Measurements from ENCODE around the gene CDHR4.
"Not testable (repeated sequence)": the region's sequence is repeated elsewhere in the genome, so short reads cannot be mapped to it uniquely, and the experiment has no call there.

CDHR4 gene

DNA sequence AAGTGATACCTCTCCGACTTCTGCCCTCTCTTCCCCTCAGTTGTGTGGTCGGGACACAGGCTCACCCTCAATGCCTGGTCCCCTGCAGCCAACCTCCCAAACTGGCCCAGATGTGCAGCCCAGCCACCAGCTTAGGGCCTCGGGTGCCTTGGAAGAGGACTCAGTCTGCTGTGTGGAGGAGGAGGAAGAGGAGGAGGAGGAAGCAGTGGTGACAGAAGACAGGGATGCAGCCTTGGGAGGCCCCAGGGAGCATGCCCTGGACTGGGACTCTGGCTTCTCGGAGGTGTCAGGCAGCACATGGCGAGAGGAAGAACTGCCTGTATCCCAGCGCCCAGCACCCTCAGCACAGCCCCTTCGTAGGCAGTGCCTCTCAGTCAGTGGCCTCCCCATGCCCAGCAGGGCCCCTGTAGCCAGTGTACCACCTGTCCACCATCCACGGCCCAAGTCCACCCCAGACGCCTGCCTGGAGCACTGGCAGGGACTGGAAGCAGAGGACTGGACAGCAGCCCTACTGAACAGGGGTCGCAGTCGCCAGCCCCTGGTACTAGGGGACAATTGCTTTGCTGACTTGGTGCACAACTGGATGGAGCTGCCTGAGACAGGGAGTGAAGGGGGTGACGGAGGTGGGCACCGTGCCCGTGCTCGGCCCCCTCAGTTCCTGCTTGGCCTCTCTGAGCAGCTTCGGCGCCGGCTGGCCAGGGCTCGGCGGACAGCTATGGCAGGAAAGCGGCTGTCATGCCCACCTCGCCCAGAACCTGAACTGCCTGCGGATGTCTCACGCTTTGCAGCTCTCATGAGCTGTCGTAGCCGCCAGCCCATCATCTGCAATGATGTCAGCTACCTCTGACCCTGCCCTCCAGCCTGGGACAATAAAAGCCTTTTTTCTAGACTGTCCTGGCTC, 4.7 kb upstream of the CDHR4 start:
- peak; percentile 5 for DNase-seq (ENCODE audit: low spot score)

DNA sequence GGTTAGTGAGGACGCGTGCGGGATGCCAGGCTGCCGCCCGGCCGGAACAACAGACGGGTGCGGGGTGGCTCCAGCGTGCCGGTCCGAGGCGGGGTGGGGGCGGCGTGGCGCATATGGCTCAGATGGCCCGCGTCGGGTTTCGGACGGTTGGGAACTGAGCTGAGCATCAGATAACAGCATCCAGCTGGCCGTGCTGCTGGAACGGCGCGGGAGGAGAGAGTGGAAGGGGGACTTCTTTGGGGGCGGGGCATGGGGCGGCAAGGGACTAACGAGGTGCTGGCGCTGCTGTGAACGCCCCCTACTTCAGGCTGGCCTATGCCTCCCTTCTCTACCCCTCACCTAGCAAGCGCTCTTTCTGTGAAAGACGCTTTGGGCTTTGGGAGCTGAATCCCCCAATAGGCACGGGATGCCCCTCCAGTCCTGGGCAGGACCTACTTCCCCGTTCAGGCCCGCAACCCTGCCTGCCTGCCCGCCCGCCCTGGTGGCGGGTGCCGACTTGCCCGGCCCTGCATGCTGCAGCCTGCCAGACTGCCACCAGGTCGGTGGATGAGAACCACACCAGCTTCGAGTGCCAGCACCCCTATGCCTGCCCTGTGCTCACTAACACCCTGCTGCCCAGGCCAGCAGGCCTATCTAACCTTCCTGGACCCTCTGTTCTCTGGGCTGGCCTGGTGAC, 3.9 kb upstream of the CDHR4 start:
- DNase-seq (ENCODE audit: low spot score) = peak; percentile 65

DNA sequence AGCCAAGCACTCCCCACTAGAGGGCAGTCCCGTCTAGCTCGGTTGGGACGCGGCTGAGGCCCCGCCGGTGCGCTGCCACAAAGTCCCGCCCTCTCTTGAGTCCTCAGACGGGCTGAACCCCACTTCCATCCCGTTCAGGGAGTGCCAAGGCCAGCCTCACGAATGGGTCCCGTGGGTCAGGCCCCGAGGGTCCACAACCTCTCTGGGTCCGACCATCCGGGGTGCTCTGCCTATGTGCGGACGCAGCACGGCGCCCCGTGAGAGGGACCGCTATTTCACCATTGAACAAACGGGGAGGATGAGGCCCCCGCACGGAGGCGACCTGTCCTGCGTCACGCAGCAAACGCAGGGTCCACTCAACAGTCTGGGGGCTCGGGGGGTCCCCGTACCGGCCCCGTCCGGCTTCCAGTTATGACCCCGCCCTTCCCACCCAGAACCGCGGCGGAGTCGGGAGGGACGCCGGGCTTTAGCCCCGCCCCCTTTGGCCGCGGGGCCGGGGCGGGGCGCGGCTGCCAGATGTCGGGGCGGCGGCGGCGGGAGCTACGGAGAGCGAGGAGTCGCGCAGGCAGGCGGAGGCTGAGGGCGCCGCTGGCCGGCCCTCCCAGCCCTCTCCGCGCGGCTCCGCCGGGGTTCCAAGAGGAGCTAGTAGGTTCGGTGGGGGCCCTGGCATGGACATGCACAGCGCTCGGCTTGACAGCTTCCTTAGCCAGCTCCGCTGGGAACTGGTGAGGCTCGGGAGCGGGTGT, 3.2 kb upstream of the CDHR4 start, which contains the start of gene INKA1:
INKA1 (plus strand) TSS at position 543 of the 746 bp plus-strand sequence; CDS start at position 675, 132 bp downstream.
- peak; percentile 91 for DNase-seq (ENCODE audit: low spot score)

DNA sequence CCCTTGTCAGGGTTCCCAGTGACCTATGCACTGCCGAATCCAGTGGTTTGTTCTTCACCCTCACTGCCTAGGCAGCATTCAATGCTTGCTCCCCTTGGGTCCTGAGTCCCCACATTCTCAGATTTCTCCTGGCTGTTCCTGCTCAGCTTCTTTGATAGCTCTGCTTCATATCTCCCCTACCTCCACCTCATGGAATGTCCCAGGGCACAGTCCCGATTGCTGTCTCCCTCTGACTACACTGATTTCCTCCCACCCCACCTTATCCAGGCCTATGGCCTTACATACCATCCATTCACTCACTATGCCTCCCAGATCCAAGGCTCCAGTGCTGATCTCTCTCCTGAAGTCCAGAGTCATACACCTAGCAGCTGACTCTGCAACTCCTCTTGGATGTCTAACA, 1.5 kb upstream of the CDHR4 start:
- no peak for DNase-seq (ENCODE audit: low spot score)

DNA sequence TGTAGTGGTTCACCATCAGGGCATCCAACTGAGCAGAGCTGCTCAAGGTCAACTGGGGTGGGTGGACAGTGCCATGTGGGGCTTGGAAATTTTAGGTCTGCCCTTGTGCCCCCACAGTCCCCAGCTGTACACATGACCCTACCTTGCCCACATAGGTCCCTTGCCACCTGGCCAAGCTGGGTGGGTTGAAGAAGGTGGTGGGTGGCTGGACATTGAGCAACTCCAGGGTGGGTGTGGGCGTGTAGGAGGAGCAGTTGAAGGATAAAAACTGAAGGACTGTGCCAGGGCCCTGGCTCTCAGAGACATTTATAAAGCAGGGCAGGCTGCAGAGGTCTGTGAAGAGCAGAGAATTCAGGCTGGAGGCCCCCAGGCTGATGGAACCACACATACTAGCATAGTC, 568 bp downstream of the CDHR4 start:
- no peak for DNase-seq (ENCODE audit: low spot score)

DNA sequence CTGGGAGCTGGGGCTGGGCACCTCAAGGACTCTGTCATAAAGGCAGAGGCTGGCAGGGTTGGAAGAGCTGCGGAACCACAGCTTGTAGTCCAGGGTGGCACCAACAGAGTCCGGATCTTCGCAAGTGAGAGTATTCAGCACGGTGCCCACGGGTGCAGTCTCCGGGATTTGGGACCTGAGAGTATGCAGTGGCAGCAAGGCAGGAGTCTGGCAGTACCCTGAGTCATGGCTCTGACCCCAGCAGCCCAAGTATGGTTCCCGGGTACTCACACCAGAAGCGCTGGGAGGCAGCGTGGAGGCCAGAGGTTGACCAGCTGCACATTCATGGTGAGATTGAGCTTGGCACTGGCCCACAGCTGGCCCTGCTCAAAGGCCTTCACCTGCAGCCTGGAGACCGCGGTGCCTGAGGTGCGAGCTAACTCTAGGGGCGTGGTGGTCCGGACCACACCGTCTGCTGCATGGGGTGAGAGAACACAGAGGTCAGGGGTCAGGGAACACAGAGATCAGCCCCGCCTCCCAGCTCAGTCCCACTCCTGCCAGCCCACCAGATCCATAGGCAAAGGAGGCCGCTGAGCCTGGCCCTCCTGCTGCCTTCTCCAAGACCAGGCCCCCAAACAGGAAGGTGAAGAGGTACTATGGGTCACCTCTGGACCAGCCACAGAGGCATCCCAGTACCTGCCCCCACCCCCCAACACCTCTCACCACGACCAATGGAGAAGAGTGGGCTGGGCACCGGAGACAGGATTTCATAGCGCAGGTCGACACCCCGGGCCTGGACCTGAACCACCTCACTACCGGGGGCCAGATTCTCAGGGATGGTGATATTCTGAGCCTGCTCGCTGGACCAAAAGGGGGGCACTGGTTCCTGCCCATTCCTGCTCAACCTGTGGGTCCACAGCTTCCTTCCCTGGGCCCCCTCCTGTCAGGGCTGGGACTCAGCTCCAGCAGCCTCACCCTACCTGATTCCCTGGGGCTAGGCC, 4.5 kb downstream of the CDHR4 start:
- DNase-seq (ENCODE audit: low spot score) = no peak

DNA sequence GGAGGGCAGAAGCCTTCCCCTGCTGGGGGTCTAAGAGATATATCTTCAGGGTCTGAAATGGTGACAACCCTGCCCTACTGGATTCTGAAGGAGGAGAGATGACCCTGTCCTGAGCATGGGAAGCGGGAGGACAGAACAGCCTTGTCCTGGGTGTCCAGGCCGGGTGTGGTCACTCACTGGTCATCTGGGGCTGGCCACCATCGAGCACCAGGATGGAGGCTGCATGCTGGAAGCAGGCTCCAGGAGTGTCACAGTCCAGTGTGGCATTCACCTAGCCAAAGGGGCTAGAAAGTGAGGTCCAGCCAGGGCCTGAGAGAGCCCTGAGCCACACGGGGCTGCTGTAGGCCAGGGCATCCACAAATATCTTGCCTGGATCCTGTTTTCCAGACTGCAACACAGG, 5.2 kb downstream of the CDHR4 start:
- DNase-seq (ENCODE audit: low spot score) = no peak

DNA sequence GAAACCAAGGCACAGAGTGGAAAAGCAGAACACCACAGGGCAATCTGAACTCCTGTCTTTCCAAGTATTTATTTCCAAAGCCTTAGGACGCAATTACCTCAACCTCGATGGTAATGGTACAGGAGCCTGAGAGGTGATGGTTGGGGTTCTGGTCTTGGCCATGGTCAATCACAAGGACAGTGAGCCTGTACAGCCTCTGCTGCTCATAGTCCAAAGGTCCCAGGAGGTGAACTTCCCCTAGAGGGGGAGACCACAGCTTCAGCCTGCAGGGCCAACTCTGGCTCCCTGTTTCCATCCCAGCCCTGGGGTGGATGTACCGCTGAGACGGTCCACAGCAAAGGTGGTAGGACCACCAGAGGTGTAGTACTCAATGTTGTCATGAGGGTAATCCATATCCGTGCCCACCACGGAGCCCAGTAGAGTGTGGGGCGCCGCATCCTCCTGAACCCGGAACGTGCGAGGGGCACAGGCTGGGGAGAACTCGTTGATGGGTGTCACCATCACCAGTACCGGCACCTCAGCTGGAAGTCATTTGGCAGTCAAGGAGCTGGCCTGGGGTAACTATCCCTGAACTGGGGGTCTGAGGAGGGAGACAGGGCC, 6.1 kb downstream of the CDHR4 start:
- no peak for DNase-seq (ENCODE audit: low spot score)

DNA sequence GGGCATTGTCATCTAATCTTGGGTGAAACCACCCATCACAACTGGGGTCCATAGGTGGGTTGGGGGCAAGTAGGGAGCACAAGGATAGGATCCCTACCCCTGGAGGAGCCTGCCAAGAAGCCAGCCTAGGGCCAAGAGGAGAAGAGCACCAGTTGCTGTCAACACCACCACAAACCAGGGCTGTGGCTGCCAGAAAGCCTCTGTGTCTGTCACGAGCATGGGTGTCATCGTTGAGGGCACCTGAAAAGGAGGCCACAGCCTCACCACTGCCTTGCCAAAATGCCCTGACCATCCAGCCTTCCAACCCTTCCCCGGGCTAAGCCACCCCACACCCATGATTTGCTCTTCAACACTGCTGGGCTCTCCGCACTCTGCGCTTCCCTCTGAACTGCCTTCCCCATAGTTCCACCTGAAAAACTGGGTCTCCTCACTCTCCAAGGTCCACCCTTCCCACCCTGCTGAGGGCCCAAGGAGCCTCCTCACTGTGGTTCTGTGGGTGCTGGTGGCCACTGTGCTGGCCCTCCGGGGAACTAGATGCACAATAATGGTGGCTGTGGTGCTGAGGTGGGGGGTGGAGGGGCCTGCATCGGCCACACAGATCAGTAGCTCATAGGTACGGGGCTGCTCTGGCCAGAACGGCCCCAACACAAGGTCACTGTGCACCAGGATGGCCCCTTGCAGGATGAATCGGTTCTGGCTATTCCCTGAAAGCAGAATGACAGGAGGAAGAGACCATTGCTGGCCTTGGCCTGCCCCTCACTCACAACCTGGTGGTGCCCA, 7.1 kb downstream of the CDHR4 start:
- no peak for DNase-seq (ENCODE audit: low spot score)

DNA sequence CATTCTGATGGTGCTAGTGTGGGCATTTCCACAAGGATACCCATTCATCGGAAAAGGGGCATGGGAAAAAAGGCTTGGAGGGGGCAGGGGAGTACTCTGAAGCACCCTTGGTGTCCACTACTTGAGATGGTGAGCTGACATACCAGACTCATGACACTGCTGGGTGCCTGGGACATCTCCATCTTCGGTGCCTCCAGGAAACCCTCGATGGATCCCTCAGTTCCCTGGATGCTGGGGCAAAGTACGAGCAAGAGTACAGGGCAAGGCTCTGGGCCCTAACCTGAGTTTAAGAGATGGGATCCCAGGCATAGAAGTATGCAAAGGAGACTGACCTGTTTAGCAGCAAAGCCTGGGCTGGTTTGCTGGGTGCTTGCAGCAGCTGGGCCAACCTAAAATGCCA, 8.1 kb downstream of the CDHR4 start:
- DNase-seq (ENCODE audit: low spot score) = no peak

DNA sequence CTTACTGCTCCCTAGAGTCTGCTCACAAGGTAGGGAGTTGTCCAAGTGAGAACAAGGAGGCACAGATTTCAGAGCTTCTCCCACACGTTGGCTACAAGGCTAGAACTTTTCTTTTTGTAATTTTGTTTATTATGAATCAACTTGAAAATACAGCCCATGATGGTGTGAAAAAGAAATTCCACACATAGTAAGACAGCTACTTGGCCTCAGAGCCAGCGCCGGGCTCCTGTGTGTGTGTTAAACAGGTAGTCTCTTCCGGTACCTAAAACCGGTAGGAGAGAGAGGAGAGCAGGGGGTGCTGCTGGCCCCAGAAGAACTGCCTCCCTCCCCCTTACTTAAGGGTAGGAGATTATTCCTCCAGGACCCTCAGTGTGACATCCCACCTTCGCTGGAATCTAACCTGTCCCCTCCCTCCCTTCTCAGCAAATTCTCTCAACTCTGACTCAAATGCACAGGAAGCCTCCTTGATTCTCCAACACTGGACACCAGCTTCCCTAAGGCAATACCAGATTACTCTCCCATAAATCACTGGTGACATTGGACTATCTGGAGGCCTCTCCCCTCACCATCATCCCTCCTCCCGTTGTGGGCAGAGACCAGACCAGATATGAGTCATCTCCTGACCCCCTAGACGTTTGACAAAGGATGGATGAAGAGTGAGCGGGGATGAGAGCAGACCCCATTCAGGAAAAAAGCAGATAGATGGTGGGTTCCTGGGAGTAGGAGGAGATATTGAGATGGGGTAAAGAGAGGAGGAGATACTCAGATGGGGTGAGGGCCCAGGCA, 8.9 kb downstream of the CDHR4 start:
- DNase-seq (ENCODE audit: low spot score) = peak; percentile 0

DNA sequence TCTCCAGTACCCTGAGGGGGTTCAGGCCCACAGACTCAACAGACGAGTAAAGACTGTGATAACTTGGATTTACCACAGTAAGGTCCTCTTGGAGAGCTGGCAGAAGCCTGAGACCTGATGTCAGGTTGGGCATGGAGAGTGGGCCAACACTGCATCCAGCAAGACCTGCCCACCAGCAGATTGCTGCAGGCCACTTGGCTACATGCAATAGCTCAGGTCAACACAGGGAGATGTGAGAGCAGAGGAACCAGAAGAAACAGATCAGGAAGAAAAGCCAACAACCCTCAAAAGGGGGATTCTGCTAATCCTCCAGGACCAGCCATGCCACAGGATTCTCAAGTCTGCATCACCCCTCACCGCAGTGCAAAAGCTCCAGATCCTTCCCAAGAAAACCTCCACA, 11.6 kb downstream of the CDHR4 start:
- DNase-seq (ENCODE audit: low spot score) = no peak

DNA sequence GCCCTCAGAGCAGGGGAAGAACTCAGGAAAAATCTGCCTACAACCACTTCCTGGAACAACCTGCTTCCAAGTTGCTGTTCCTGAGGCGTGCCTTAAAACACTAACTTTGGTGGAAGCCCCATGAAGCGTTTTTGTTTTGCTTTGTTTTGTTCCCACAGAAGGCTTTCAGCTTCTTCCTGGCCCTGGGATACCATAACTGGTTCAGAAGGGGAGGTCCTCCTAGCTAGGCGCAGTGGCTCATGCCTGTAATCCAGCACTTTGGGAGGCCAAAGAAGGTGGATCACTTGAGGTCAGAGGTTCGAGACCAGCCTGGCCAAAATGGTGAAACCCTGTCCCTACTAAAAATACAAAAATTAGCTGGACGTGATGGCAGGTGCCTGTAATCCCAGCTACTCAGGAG, 12.1 kb downstream of the CDHR4 start:
- DNase-seq (ENCODE audit: low spot score) = no peak

DNA sequence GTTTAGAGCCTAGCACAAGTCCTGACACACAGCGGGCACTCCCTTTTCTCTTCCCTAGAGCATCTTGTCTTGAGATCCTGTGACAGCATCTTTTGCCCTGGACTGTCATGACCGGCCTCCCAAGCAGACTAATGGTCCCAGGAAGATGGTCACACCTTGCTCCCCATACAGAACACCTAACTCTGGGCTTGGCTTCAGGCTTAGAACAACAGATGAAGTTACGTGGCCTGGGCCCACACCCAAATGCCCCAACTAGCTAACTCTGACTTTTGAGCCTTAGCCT, 12.6 kb downstream of the CDHR4 start:
- DNase-seq (ENCODE audit: low spot score) = no peak

DNA sequence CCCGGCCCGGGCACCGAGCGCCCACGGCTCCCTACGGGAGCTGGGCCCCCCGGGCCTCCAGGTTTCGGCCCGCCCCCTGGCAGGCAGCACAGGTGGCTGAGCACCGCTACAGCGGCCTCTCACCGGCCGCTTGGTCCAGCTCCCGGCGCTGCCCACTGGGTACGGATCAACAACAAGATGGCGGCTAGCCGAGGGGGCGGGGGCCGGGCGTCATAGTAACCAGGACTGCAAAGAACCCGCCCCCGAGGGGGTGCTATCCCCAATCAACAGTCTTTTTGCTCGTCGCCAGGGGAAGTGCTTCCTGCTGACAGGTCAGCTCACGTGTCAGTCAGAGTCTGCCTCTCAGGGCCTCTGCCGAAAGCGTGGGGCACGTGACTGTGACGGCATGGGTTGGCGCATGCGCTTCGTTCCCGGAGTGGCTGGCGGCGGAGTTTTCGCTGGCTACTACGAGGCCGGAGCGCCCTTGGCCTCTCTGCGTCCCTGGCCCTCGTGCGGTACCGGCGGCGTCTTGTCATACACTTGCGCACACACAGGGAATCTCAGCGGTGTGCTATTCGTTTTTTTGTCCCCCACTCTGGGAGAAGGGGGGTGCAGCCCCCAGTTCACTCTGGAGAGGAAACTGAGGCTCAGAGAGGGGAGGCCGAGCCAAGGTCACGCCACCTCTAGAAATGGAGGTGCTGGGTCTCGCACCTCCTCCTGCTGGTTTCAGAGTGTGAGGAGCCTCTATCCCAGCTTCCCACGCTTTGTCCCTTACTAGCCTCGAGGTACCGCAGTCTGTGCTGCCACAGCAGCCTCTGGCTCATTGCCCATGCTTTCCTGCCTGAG, 13.1 kb downstream of the CDHR4 start, which contains the start of gene IP6K1:
IP6K1 (minus strand) TSS at position 186 of the 825 bp plus-strand sequence. CDS start 38,502 bp downstream, outside the sequence.
- peak; percentile 100 for DNase-seq (ENCODE audit: low spot score)

DNA sequence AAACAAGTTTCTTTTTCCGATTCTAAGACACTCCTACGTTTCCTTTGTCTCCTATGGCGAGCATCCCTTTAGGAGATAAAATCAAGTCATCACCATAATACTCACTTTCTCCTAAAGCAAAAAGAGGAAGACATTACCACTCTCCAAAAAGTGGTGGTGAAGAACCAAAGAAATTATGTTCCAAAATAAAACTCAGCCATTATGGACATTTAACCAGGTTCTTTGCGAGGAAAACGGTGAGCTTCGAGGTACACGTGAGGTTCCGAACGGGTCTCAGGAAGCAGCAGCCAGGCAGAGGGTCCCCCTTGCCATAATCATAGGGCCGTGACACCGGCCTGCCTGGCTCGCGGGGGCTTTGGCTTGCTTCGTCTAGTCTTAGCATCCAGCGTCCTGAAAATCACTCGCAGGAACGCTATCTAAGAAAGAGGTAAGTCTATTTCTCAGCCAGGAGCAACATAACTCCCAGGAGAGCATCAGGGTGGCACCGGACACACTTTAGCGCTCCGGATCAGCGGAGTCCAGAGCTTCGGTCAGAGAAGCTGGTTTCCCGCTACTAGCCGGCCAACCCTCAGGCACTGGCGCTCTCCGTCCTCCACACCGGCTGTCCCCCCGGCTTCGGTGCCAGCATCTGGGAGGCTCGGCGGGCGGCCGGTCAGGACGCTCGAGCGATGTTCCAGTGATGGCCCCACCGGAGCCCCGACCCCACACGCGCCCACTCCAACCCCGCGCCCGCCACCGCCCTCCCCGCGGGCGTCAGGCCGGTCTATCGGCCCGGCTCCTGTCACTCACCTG, 13.9 kb downstream of the CDHR4 start:
- DNase-seq (ENCODE audit: low spot score) = peak; percentile 40

DNA sequence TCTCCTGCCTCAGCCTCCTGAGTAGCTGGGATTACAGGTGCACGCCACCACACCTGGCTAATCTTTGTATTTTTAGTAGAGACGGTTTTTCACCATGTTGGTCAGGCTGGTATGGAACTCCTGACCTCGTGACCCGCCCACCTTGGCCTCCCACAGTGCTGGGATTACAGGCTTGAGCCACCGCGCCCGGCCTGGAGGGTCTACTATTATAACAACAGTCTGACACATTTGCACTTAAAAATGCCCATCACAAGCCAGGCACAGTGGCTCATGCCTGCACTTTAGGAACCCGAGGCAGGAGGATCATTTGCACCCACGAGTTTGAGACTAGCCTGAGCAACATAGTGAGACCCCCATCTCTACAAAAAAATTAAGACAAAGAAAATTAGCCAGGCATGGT, 17.4 kb downstream of the CDHR4 start:
- not testable (repeated sequence) for DNase-seq (ENCODE audit: low spot score)

Data from germinal center (tissue), 1 donor.